HFFc6 (cell line): ENCODE data around the gene C4orf50. TPM values are rescaled to one million over a fixed set of nuclear protein-coding genes. Genes with fewer than 3 reads are reported as not detected.

ENCODE experiments used
- DNase-seq: peaks from one replicate; pipeline ENCODE4 v3.0.0-alpha.2; 2018
- H3K27ac Mint-ChIP-seq: 2 replicates; pipeline ENCODE4 v1.8.0; 2020; ENCODE audit warnings: mild to moderate bottlenecking, mixed read lengths
- H3K27me3 Mint-ChIP-seq: 2 replicates; pipeline ENCODE4 v1.8.0; 2021; ENCODE audit warnings: mild to moderate bottlenecking, moderate library complexity, mixed read lengths; ENCODE audit not compliant: insufficient read depth
- H3K36me3 Mint-ChIP-seq: 2 replicates; pipeline ENCODE4 v1.8.0; 2021; ENCODE audit warnings: low read depth, mixed read lengths
- H3K4me1 Mint-ChIP-seq: 2 replicates; pipeline ENCODE4 v1.8.0; 2020; ENCODE audit warnings: low read depth, mixed read lengths
- H3K4me3 Mint-ChIP-seq: 2 replicates; pipeline ENCODE4 v1.8.0; 2020; ENCODE audit warnings: mild to moderate bottlenecking, moderate library complexity, mixed read lengths
- H3K9me3 Mint-ChIP-seq: 2 replicates; pipeline ENCODE4 v1.8.0; 2020; ENCODE audit warnings: mild to moderate bottlenecking, mixed read lengths
- total RNA-seq, 6 experiments: library from RNA; stranded (reverse); fragmentation: NEBNext Ultra II Directional; extraction: Animal tissue kit (Norgen Biotek cat#: 25700); gene quantifications; 2 replicates in 1 of 6; 3 replicates in 5 of 6; pipeline ENCODE4 v1.2.3, GENCODE V29; 2021
- TF ChIP-seq, protein P1 (sequence below): fragments of 200-600 bp; sonication (generic); IDR thresholded peaks from 2 replicates; pipeline ENCODE4 v1.5.0; 2021; ENCODE audit warnings: antibody characterized with exemption, mild to moderate bottlenecking

Gene C4orf50
- total RNA-seq, 6 experiments from 2014 or later, result not detected

DNA sequence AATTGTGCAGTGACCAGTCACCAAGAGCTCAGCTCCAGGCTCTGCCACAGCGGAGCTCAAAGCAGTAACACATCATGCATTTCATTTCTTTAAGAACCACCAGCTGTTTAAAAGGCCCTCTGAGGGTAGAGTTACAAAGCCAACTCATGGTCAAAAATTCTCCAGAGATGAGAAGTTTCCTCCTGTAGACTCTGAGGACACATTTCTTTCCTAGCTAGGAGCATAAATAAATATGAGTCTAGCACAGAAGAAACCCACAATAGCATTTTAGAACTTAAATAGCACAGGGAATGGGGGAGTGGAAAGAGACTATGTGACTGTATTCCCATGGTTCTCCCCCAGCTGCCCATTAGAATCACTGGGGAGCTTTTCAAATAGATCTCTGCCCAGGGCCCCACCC, 118.8 kb downstream of the C4orf50 start:
- no peak overlapping the region for H3K27ac Mint-ChIP-seq
- H3K27me3 Mint-ChIP-seq, result peaks cover 20% of the 10 kb centered on the region
- H3K9me3 Mint-ChIP-seq, result peaks cover 11% of the 10 kb centered on the region; the same call in 1 of the 2 replicates
- no peak for DNase-seq
- H3K4me1 Mint-ChIP-seq, result no peaks in the 10 kb centered on the region
- H3K36me3 Mint-ChIP-seq, result no peaks in the 10 kb centered on the region
- TF ChIP-seq, protein P1, sequence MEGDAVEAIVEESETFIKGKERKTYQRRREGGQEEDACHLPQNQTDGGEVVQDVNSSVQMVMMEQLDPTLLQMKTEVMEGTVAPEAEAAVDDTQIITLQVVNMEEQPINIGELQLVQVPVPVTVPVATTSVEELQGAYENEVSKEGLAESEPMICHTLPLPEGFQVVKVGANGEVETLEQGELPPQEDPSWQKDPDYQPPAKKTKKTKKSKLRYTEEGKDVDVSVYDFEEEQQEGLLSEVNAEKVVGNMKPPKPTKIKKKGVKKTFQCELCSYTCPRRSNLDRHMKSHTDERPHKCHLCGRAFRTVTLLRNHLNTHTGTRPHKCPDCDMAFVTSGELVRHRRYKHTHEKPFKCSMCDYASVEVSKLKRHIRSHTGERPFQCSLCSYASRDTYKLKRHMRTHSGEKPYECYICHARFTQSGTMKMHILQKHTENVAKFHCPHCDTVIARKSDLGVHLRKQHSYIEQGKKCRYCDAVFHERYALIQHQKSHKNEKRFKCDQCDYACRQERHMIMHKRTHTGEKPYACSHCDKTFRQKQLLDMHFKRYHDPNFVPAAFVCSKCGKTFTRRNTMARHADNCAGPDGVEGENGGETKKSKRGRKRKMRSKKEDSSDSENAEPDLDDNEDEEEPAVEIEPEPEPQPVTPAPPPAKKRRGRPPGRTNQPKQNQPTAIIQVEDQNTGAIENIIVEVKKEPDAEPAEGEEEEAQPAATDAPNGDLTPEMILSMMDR, result no peak
- no peak overlapping the region for H3K4me3 Mint-ChIP-seq

DNA sequence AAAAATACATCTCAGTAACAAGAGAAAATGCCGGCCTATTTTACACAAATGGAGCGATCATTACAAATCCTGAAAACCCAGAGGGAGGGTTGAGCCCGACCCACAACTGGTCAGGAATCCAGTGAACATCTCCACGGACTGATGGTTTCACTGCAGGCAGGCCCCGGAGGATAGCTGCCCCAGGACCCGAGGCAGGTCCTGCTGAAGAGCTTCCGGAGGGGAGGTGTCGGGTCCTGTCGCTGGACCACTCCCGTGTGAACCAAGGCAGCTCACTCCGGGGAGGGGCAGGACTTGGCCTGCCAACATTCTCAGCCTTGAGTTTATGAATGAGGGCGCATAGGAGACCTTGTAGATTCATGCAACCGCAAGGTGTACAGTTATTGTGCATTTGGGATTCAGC, 120.6 kb downstream of the C4orf50 start:
- no peak overlapping the region for H3K4me3 Mint-ChIP-seq
- H3K9me3 Mint-ChIP-seq, result peaks cover 15% of the 10 kb centered on the region; the same call in 1 of the 2 replicates
- DNase-seq, result no peak
- no peaks in the 10 kb centered on the region for H3K4me1 Mint-ChIP-seq
- H3K27me3 Mint-ChIP-seq, result peaks cover 28% of the 10 kb centered on the region
- TF ChIP-seq, protein P1, result no peak
- H3K27ac Mint-ChIP-seq, result no peak overlapping the region
- no peaks in the 10 kb centered on the region for H3K36me3 Mint-ChIP-seq

- Mint-ChIP-seq H3K36me3 (no peaks in the 10 kb centered on the region), H3K4me3 (no peak overlapping the region), H3K9me3 (peaks cover 20% of the 10 kb centered on the region; the same call in 1 of the 2 replicates), H3K4me1 (no peaks in the 10 kb centered on the region), H3K27me3 (peaks cover 29% of the 10 kb centered on the region), H3K27ac (no peak overlapping the region)
- no peak for DNase-seq
- TF ChIP-seq, protein P1, result no peak
Observed at GRCh38 chr4:5895287-5895686, 122.9 kb downstream of the C4orf50 start.

GRCh38 chr4:5894266-5894665, 124.0 kb downstream of the C4orf50 start:
- no peak for DNase-seq
- Mint-ChIP-seq H3K36me3 (no peaks in the 10 kb centered on the region), H3K27me3 (peaks cover 37% of the 10 kb centered on the region), H3K4me3 (no peak overlapping the region), H3K9me3 (peaks cover 20% of the 10 kb centered on the region; the same call in 1 of the 2 replicates), H3K27ac (no peak overlapping the region), H3K4me1 (no peaks in the 10 kb centered on the region)
- TF ChIP-seq, protein P1, result no peak

DNA sequence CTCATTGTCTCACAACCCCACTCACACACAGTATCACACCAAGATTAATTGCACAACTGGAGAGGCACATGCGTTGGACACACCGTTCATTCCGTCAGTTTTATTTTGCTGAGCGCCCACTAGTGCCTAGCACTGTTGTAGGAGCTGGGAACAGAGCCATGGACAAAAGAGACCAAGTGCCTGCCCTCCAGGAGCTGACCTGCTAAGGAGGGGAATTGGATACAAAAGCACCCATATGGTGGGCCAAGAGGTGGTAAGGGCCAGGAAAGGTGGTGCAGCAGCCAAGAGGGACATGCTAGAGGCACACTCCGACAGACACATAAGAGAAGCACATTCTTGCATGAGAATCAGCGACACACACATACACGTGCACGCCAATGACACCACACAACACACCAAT, 124.6 kb downstream of the C4orf50 start:
- H3K27ac Mint-ChIP-seq, result no peak overlapping the region

More for the DNA sequence above, 124.6 kb downstream of the C4orf50 start:
- Mint-ChIP-seq H3K36me3 (no peaks in the 10 kb centered on the region), H3K9me3 (peaks cover 20% of the 10 kb centered on the region; the same call in 1 of the 2 replicates), H3K4me1 (no peaks in the 10 kb centered on the region), H3K4me3 (no peak overlapping the region), H3K27me3 (peaks cover 43% of the 10 kb centered on the region)
- TF ChIP-seq, protein P1, result no peak
- no peak for DNase-seq
